Liver (tissue), 9 donors: ENCODE data around the gene USP35. TPM values are rescaled to one million over a fixed set of nuclear protein-coding genes. Genes with fewer than 3 reads are reported as not detected.

Experiments used
- DNase-seq: peaks from one replicate; pipeline ENCODE4 v3.0.0-alpha.2; 2017; ENCODE audit warnings: low spot score
- H3K27ac ChIP-seq, 2 donors: one replicate each; pipeline ENCODE4 v1.7.0; 2013; ENCODE audit warnings: inconsistent platforms in 2 of 2, low read length in 2 of 2, control low read depth in 1 of 2, low read depth in 1 of 2, mild to moderate bottlenecking in 1 of 2
- H3K27me3 ChIP-seq, 4 donors: one replicate each; pipeline versions ENCODE4 v1.6.1 to v1.7.0; 2013; ENCODE audit warnings: low read length in 3 of 4, inconsistent platforms in 1 of 4, mild to moderate bottlenecking in 1 of 4, moderate library complexity in 1 of 4; ENCODE audit not compliant: control insufficient read depth in 4 of 4, insufficient read depth in 4 of 4
- H3K36me3 ChIP-seq, 4 donors: one replicate each; pipeline versions ENCODE4 v1.6.1 to v1.7.0; 2013; ENCODE audit warnings: low read length in 3 of 4, mild to moderate bottlenecking in 3 of 4, low read depth in 1 of 4, moderate library complexity in 1 of 4; ENCODE audit not compliant: control insufficient read depth in 4 of 4, insufficient read depth in 3 of 4
- H3K4me1 ChIP-seq, 4 donors: one replicate each; pipeline versions ENCODE4 v1.6.1 to v1.7.0; 2013; ENCODE audit warnings: low read length in 3 of 4, mild to moderate bottlenecking in 3 of 4, moderate library complexity in 1 of 4; ENCODE audit not compliant: control insufficient read depth in 4 of 4, insufficient read depth in 4 of 4
- H3K4me3 ChIP-seq, 3 donors: one replicate each; pipeline versions ENCODE4 v1.6.1 to v1.7.0; 2013; ENCODE audit warnings: low read length in 3 of 3, control low read depth in 1 of 3, low read depth in 1 of 3, mild to moderate bottlenecking in 1 of 3
- H3K9ac ChIP-seq, 2 donors: one replicate each; pipeline ENCODE4 v1.7.0; 2013; ENCODE audit warnings: low read length in 2 of 2, mild to moderate bottlenecking in 2 of 2, moderate library complexity in 2 of 2, control low read depth in 1 of 2, low read depth in 1 of 2
- H3K9me3 ChIP-seq, 4 donors: one replicate each; pipeline versions ENCODE4 v1.6.1 to v1.7.0; 2013; ENCODE audit warnings: low read length in 3 of 4; ENCODE audit not compliant: control insufficient read depth in 4 of 4
- EGR1 ChIP-seq, 2 donors: IDR thresholded peaks; 2 replicates each; pipeline ENCODE4 v1.6.1; 2016 to 2018; ENCODE audit warnings: antibody characterized with exemption in 2 of 2, low read depth in 2 of 2
- FOXA2 ChIP-seq: IDR thresholded peaks from 2 replicates; pipeline ENCODE4 v1.6.1; 2016; ENCODE audit warnings: antibody characterized with exemption
- GABPA ChIP-seq, 2 donors: IDR thresholded peaks in 1 of 2; conservative IDR thresholded peaks in 1 of 2; 2 replicates each; pipeline ENCODE4 v1.6.1; 2016; ENCODE audit warnings: antibody characterized with exemption in 2 of 2, mild to moderate bottlenecking in 1 of 2, moderate library complexity in 1 of 2
- HNF4G ChIP-seq: IDR thresholded peaks from 2 replicates; pipeline ENCODE4 v1.6.1; 2016; ENCODE audit warnings: antibody characterized with exemption
- JUND ChIP-seq, 2 donors: IDR thresholded peaks; 2 replicates each; pipeline ENCODE4 v1.6.1; 2016; ENCODE audit warnings: antibody characterized with exemption in 2 of 2
- NR2F2 ChIP-seq: IDR thresholded peaks from 2 replicates; pipeline ENCODE4 v1.6.1; 2016; ENCODE audit warnings: antibody characterized with exemption
- RAD21 ChIP-seq, 2 donors: IDR thresholded peaks; 2 replicates each; pipeline ENCODE4 v1.6.1; 2016; ENCODE audit warnings: antibody characterized with exemption in 2 of 2, mild to moderate bottlenecking in 2 of 2
- RXRA ChIP-seq, 2 donors: IDR thresholded peaks; 2 replicates each; pipeline ENCODE4 v1.6.1; 2017 to 2018; ENCODE audit warnings: antibody characterized with exemption in 2 of 2, mild to moderate bottlenecking in 1 of 2
- WGBS: extraction: QIAGEN DNeasy Blood & Tissue Kit; methylation state at CpG from one replicate; pipeline ENCODE4 v1.1.7; 2013; 5-methylcytosine and 5-hydroxymethylcytosine counted together
- polyA plus RNA-seq, 2 donors: library from polyadenylated mRNA; stranded (reverse) in 1 of 2; unstranded in 1 of 2; fragments of 200-250 nt in 1 of 2; fragments of >200 nt in 1 of 2; fragmentation: Nextera tagmentation in 1 of 2; extraction: Ambion mirVana in 1 of 2; gene quantifications; one replicate each; pipeline versions ENCODE4 v1.2.1 to v1.2.3, GENCODE V29; 2013 to 2015
- total RNA-seq, 2 donors: library from RNA; depleted of rRNA; stranded (reverse); fragments of >200 nt; gene quantifications; one replicate each; pipeline ENCODE4 v1.2.3, GENCODE V29; 2014
- TF ChIP-seq, protein P1 (sequence below): IDR thresholded peaks from 2 replicates; pipeline ENCODE4 v1.6.1; 2016; ENCODE audit warnings: antibody characterized with exemption
- TF ChIP-seq, protein P2 (sequence below): IDR thresholded peaks from 2 replicates; pipeline ENCODE4 v1.6.1; 2016; ENCODE audit warnings: antibody characterized with exemption, mild to moderate bottlenecking
- donor health status: healthy.
- donor health status: healthy.
- donor health status: healthy.
- donor health status: healthy.
- donor health status: healthy.

USP35 gene
- total and polyA plus RNA-seq, 4 donors, result 2.3 to 11.0 (median 4.8) TPM

DNA sequence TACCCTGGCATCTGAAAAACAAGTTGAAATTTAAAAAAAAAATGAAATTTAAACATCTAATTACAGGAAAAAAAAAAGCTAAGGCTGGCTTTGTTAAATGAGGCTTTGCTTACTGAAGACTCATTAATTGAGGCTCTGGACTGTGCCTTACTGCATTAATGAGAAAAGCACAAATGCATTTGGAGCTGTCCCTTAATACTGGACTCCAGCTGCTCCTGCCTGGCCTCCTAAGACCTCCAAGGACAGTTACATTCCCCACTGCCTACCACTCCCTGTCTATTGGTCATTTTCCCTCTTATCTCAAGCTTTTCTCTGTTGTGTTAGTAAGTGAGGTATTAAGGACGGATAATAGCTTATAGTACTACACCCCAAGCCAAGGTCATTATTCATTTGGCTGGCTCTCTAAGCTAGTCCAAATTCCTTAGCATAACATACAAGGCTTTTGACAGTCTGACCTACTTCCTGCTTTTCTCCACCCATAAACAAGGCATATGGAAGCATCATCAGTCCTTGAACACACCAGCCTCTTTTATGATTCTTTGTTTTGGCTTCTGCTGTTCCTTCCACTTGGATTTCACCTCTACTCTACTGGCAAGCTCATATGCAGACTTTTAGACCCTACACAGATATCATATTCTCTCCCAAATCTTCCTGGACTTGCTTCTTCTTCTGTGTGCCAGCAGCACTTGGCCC lies 62.5 kb downstream of the USP35 start:
- 76% methylated on average over 1 of the region's 1 CpG for WGBS
- Histone ChIP-seq H3K9me3 (no peaks in the 10 kb centered on the region), H3K9ac (no peak overlapping the region), H3K4me1 (no peaks in the 10 kb centered on the region), H3K27ac (no peak overlapping the region), H3K4me3 (no peak overlapping the region), H3K27me3 (no peaks in the 10 kb centered on the region), H3K36me3 (peaks cover 0 to 3% (median under 1%) of the 10 kb centered on the region in 4 donors)
- peak in 1 of 2 donors; percentile 7 for TF ChIP-seq RXRA (IDR thresholded peaks at IDR 0.05)
- TF ChIP-seq, protein P1, sequence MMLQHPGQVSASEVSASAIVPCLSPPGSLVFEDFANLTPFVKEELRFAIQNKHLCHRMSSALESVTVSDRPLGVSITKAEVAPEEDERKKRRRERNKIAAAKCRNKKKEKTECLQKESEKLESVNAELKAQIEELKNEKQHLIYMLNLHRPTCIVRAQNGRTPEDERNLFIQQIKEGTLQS, result no peak
- TF ChIP-seq EGR1 (IDR thresholded peaks at IDR 0.05; ENCODE audit: low read depth in 2 of 2), result no peak
- no peak for TF ChIP-seq HNF4G
- no peak for DNase-seq

DNA sequence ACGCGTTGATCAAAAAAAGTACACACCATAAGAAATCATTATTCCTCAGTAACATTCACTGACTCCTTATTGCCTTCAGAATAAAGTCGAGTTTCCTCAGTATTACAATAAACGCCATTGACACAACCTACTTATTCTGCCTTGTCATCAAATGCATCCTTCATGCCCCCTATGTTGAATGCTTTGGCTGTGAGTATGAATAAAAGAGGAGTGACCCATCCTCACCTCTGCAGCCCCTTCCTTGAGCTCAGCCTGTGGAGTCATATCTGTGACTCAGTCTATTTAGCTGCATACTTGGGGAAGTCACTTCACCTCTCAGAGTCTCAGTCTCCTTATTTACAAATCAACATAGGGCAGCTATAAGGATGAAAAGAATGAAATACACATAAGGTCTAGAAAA lies 65.1 kb downstream of the USP35 start:
- Histone ChIP-seq H3K9ac (no peak overlapping the region), H3K4me3 (no peak overlapping the region), H3K27ac (no peak overlapping the region), H3K27me3 (no peaks in the 10 kb centered on the region), H3K9me3 (no peaks in the 10 kb centered on the region), H3K36me3 (no peaks in the 10 kb centered on the region), H3K4me1 (peaks cover 0 to 6% (median 2%) of the 10 kb centered on the region in 4 donors)
- DNase-seq, result no peak
- WGBS, result 98% methylated on average over 4 of the region's 4 CpGs
- TF ChIP-seq, protein P1, result no peak
- TF ChIP-seq HNF4G (no peak), FOXA2 (no peak), NR2F2 (no peak), EGR1 (IDR thresholded peaks at IDR 0.05; ENCODE audit: low read depth in 2 of 2) (no peak), GABPA (IDR thresholded peaks at IDR 0.05 in 1 of 2, conservative IDR thresholded peaks at IDR 0.05 in 1 of 2) (no peak), RXRA (IDR thresholded peaks at IDR 0.05) (no peak)

DNA sequence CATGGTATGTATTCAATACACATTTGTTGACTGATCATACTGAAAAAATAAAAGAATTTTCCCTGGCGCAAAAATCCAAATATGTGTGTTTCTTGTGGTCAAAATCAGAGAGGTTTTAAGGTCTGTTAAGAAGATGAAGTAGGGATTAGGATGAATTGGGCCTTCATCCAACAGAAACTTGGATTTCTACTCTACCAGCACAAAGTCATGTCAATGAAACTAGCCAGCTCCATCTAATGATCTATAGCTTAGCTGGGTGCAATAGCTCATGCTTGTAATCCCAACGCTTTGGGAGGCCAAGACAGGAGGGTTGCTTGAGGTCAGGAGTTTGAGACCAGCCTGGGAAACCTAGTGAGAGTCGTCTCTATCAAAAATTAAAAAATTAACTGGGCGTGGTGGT lies 65.5 kb downstream of the USP35 start:
- no peak for DNase-seq
- Histone ChIP-seq H3K4me1 (peaks cover 0 to 7% (median 2%) of the 10 kb centered on the region in 4 donors), H3K4me3 (no peak overlapping the region), H3K27me3 (no peaks in the 10 kb centered on the region), H3K27ac (no peak overlapping the region), H3K9ac (no peak overlapping the region), H3K36me3 (no peaks in the 10 kb centered on the region), H3K9me3 (no peaks in the 10 kb centered on the region)
- TF ChIP-seq, protein P2, sequence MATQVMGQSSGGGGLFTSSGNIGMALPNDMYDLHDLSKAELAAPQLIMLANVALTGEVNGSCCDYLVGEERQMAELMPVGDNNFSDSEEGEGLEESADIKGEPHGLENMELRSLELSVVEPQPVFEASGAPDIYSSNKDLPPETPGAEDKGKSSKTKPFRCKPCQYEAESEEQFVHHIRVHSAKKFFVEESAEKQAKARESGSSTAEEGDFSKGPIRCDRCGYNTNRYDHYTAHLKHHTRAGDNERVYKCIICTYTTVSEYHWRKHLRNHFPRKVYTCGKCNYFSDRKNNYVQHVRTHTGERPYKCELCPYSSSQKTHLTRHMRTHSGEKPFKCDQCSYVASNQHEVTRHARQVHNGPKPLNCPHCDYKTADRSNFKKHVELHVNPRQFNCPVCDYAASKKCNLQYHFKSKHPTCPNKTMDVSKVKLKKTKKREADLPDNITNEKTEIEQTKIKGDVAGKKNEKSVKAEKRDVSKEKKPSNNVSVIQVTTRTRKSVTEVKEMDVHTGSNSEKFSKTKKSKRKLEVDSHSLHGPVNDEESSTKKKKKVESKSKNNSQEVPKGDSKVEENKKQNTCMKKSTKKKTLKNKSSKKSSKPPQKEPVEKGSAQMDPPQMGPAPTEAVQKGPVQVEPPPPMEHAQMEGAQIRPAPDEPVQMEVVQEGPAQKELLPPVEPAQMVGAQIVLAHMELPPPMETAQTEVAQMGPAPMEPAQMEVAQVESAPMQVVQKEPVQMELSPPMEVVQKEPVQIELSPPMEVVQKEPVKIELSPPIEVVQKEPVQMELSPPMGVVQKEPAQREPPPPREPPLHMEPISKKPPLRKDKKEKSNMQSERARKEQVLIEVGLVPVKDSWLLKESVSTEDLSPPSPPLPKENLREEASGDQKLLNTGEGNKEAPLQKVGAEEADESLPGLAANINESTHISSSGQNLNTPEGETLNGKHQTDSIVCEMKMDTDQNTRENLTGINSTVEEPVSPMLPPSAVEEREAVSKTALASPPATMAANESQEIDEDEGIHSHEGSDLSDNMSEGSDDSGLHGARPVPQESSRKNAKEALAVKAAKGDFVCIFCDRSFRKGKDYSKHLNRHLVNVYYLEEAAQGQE, result no peak
- TF ChIP-seq RAD21 (IDR thresholded peaks at IDR 0.05), result no peak
- no peak for TF ChIP-seq JUND (IDR thresholded peaks at IDR 0.05)
- 96% methylated on average over 4 of the region's 4 CpGs for WGBS
